ENCODE measurements around the gene DAAM1. TPM values are rescaled to one million over a fixed set of nuclear protein-coding genes. Genes with fewer than 3 reads are reported as not detected.

The DAAM1 gene
- total and polyA plus RNA-seq, 12 donors, result 7.4 to 37.4 (median 24.9) TPM

- Histone ChIP-seq H3K4me1 (replicated peaks in 1 of 2) (no peaks in the 10 kb centered on the region), H3K36me3 (replicated peaks in 1 of 2) (no peaks in the 10 kb centered on the region), H3K27me3 (no peaks in the 10 kb centered on the region), H3K4me3 (no peak overlapping the region), H3K27ac (no peak overlapping the region), H3K9me3 (replicated peaks in 1 of 3) (no peaks in the 10 kb centered on the region)
- no peak for DNase-seq
- intact Hi-C loops (cut with DNase I), result no loop called here
- WGBS, 4 donors, result 73 to 81% (median 75%) methylated on average over 2 of the region's 2 CpGs
- TF ChIP-seq, protein P1, sequence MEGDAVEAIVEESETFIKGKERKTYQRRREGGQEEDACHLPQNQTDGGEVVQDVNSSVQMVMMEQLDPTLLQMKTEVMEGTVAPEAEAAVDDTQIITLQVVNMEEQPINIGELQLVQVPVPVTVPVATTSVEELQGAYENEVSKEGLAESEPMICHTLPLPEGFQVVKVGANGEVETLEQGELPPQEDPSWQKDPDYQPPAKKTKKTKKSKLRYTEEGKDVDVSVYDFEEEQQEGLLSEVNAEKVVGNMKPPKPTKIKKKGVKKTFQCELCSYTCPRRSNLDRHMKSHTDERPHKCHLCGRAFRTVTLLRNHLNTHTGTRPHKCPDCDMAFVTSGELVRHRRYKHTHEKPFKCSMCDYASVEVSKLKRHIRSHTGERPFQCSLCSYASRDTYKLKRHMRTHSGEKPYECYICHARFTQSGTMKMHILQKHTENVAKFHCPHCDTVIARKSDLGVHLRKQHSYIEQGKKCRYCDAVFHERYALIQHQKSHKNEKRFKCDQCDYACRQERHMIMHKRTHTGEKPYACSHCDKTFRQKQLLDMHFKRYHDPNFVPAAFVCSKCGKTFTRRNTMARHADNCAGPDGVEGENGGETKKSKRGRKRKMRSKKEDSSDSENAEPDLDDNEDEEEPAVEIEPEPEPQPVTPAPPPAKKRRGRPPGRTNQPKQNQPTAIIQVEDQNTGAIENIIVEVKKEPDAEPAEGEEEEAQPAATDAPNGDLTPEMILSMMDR (IDR thresholded peaks at IDR 0.05), result no peak
- no peak for TF ChIP-seq POLR2A (IDR thresholded peaks at IDR 0.05)
These were observed 42.0 kb upstream of the DAAM1 start for GRCh38 chr14:59146484-59146883.

DNA sequence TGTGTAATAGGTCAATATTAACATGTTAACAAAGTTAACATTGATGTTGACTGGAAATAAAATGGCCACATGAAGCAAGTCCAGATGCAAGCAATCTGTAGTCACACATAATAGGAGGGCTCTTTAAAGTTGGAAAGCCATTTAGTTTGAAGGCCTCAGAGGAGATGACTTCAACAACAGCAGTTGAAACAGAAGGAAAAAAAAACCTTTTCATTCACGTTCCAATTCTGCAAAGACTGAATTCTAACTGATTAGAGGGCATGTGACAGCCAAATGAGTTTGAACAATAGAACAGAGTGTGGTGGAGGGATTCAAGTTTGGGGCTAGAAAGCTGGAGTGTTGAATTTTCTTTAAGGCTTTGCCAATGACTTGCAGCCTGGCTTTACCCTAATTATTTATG, 41.5 kb upstream of the DAAM1 start:
- no peak for TF ChIP-seq POLR2A (IDR thresholded peaks at IDR 0.05)
- TF ChIP-seq, protein P1 (IDR thresholded peaks at IDR 0.05), result no peak
- no peak for DNase-seq
- WGBS, 4 donors, result 56 to 66% (median 59%) methylated on average over 1 of the region's 1 CpG
- H3K9me3 ChIP-seq (replicated peaks in 1 of 3), result no peaks in the 10 kb centered on the region
- no peaks in the 10 kb centered on the region for H3K4me1 ChIP-seq (replicated peaks in 1 of 2)
- H3K27ac ChIP-seq, result no peak overlapping the region
- intact Hi-C loops (cut with DNase I), result no loop called here
- H3K27me3 ChIP-seq, result no peaks in the 10 kb centered on the region
- H3K36me3 ChIP-seq (replicated peaks in 1 of 2), result no peaks in the 10 kb centered on the region
- no peak overlapping the region for H3K4me3 ChIP-seq

GRCh38 chr14:59148334-59148900, 40.0 kb upstream of the DAAM1 start:
- Histone ChIP-seq H3K36me3 (replicated peaks in 1 of 2) (no peaks in the 10 kb centered on the region), H3K4me3 (no peak overlapping the region), H3K4me1 (replicated peaks in 1 of 2) (no peaks in the 10 kb centered on the region), H3K9me3 (replicated peaks in 1 of 3) (no peaks in the 10 kb centered on the region), H3K27me3 (no peaks in the 10 kb centered on the region), H3K27ac (no peak overlapping the region)
- intact Hi-C loops (cut with DNase I), result no loop called here
- DNase-seq, result no peak
- TF ChIP-seq POLR2A (IDR thresholded peaks at IDR 0.05), result no peak
- TF ChIP-seq, protein P1 (IDR thresholded peaks at IDR 0.05), result no peak
- WGBS, 4 donors, result 68 to 79% (median 69%) methylated on average over 4 of the region's 4 CpGs

GRCh38 chr14:59150990-59151389, 37.5 kb upstream of the DAAM1 start:
- H3K4me1 ChIP-seq (replicated peaks in 1 of 2), result no peaks in the 10 kb centered on the region
- H3K27me3 ChIP-seq, result no peaks in the 10 kb centered on the region
- intact Hi-C loops (cut with DNase I), result no loop called here
- no peak for DNase-seq
- no peak overlapping the region for H3K4me3 ChIP-seq
- WGBS, 4 donors, result 73 to 96% (median 78%) methylated on average over 2 of the region's 2 CpGs
- no peak overlapping the region for H3K27ac ChIP-seq
- no peaks in the 10 kb centered on the region for H3K36me3 ChIP-seq (replicated peaks in 1 of 2)
- H3K9me3 ChIP-seq (replicated peaks in 1 of 3), result no peaks in the 10 kb centered on the region
- TF ChIP-seq, protein P1 (IDR thresholded peaks at IDR 0.05), result no peak
- no peak for TF ChIP-seq POLR2A (IDR thresholded peaks at IDR 0.05)
